Esophagus (tissue), 2 donors: ENCODE data around the gene PTPRT. TPM values are rescaled to one million over a fixed set of nuclear protein-coding genes. Genes with fewer than 3 reads are reported as not detected.
"Not testable (repeated sequence)": the region's sequence is repeated elsewhere in the genome, so short reads cannot be mapped to it uniquely, and the experiment has no call there.

Source experiments
- H3K27ac ChIP-seq, 2 donors: one replicate each; pipeline ENCODE4 v1.5.1; 2013; ENCODE audit warnings: low read depth in 2 of 2, mild to moderate bottlenecking in 2 of 2, inconsistent platforms in 1 of 2, low read length in 1 of 2, moderate library complexity in 1 of 2
- H3K27me3 ChIP-seq, 2 donors: one replicate each; pipeline ENCODE4 v1.6.1; 2013; ENCODE audit warnings: low read length in 2 of 2, control low read depth in 1 of 2, mild to moderate bottlenecking in 1 of 2; ENCODE audit not compliant: insufficient read depth in 2 of 2, control insufficient read depth in 1 of 2
- H3K36me3 ChIP-seq, 2 donors: one replicate each; pipeline ENCODE4 v1.6.1; 2013; ENCODE audit warnings: low read length in 1 of 2; ENCODE audit not compliant: control insufficient read depth in 2 of 2, insufficient read depth in 2 of 2
- H3K4me1 ChIP-seq, 2 donors: one replicate each; pipeline ENCODE4 v1.6.1; 2013; ENCODE audit warnings: low read length in 1 of 2; ENCODE audit not compliant: control insufficient read depth in 2 of 2, insufficient read depth in 2 of 2
- H3K4me3 ChIP-seq, 2 donors: one replicate each; pipeline ENCODE4 v1.5.1; 2013; ENCODE audit warnings: low read length in 2 of 2, mild to moderate bottlenecking in 2 of 2, low read depth in 1 of 2, moderate library complexity in 1 of 2
- H3K9me3 ChIP-seq, 2 donors: one replicate each; pipeline ENCODE4 v1.6.1; 2013; ENCODE audit warnings: mild to moderate bottlenecking in 2 of 2, low read depth in 1 of 2, low read length in 1 of 2, moderate library complexity in 1 of 2; ENCODE audit not compliant: control insufficient read depth in 2 of 2, insufficient read depth in 1 of 2
- WGBS, 2 donors: extraction: QIAGEN DNeasy Blood & Tissue Kit; methylation state at CpG; one replicate each; pipeline ENCODE4 v1.1.7; 2013; 5-methylcytosine and 5-hydroxymethylcytosine counted together
- polyA plus RNA-seq, 2 donors: library from polyadenylated mRNA; stranded (reverse); fragments of 200-250 nt; gene quantifications; one replicate each; pipeline ENCODE4 v1.2.3, GENCODE V29; 2013
- donor health status: healthy with polysubstance abuse.
- donor health status: Bipolar disorder and iron deficiency.

PTPRT gene
- polyA plus RNA-seq, 2 donors, result under 0.01 TPM

DNA sequence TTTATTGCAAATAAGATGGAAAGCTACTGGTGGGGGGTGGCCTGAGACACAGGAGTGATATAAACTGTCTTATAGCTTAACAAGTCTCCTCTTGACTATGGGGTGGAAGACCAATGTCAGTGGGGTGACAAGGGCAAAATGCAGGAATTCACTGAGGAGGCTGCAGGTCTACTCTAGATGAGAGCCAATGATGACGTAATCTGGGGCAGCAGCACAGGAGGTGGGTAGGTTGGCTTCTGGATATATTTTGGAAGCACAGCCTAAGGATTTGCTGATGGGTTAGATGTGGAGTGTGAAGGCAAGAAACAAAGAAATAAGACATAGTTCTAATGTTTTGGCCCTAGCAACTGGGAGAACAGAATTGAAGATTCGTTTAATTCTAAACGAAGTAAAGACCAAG, 253.2 kb downstream of the PTPRT start:
- Histone ChIP-seq H3K36me3 (no peaks in the 10 kb centered on the region), H3K4me1 (no peaks in the 10 kb centered on the region), H3K4me3 (no peak overlapping the region), H3K9me3 (peaks cover under 1 to 7% of the 10 kb centered on the region in 2 donors), H3K27me3 (no peaks in the 10 kb centered on the region), H3K27ac (no peak overlapping the region)
- WGBS, 2 donors, result 83 to 88% methylated on average over 3 of the region's 3 CpGs

DNA sequence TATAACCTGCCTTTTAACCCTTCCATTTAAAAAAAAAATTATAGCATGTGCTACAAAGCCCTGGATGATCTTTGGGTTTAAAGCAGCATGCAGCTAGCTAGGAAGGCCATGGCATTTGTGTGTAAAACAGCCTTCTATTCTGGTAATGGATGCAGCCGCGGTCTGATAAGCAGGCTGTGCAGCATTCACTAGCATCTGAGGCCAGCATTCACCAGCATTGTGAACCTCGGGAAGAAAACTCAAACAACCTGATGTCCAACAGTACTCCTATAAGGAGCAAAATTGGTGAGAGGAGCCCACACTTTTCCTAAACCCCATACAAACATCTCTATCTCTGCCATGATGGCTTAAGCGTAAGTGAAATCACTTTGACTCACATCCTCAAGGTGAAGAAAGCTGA, 265.5 kb downstream of the PTPRT start:
- WGBS, 2 donors, result 82 to 86% methylated on average over 4 of the region's 4 CpGs

DNA sequence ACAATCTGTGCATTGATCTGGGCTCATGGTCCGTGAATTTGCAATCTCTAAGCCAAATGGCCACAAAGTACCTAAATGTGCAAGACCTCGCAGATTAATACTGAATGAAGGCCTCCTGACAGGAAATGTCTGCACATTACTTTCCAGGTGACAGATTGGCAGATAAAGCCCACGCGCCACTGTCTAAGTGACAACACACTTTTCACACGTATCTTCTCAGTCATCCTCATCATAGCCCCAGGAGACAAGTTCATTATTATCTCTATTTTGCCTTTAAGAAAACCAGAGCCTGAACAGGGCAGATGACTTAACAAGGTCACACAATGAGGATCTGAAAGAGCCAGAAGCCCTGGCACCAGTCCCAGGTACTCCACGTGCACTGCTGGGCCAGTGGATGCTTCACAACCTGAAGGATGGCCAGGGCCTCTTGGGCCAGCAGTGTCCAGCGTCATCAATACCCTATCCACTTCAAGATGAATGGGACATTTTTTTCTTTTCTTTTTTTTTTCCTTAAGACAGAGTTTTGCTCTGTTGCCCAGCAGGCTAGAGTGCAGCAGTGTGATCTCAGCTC, 266.3 kb downstream of the PTPRT start:
- 70 to 77% methylated on average over 7 of the region's 7 CpGs for WGBS, 2 donors
- Histone ChIP-seq H3K9me3 (peaks cover 4 to 5% of the 10 kb centered on the region in 2 donors), H3K27ac (no peak overlapping the region)

More for the DNA sequence above, 265.5 kb downstream of the PTPRT start:
- Histone ChIP-seq H3K27ac (no peak overlapping the region), H3K9me3 (peaks cover 2 to 4% of the 10 kb centered on the region in 2 donors), H3K4me3 (no peak overlapping the region), H3K4me1 (no peaks in the 10 kb centered on the region), H3K36me3 (no peaks in the 10 kb centered on the region), H3K27me3 (no peaks in the 10 kb centered on the region)

DNA sequence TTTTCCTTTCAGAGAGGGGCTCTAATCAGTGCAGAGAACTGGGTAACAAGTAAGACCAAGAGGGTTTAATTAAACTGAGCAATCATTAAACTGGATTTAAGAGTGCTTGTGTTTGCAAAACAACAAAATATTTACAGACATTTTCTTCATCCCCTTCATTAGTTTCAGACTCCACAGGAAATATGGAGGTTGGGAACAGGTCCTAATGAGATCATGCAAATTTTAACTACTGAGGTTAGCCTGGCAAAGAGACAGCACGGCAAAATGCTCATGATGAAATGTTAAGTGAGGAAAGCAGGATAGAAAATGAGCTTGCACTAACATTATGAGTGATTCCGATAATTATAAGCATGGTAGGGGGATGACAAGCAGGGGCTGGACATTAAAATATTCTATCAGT, 268.9 kb downstream of the PTPRT start:
- 72 to 82% methylated on average over 2 of the region's 2 CpGs for WGBS, 2 donors
- Histone ChIP-seq H3K36me3 (no peaks in the 10 kb centered on the region), H3K9me3 (peaks cover 2 to 5% of the 10 kb centered on the region in 2 donors), H3K4me3 (no peak overlapping the region), H3K27ac (no peak overlapping the region), H3K4me1 (no peaks in the 10 kb centered on the region), H3K27me3 (no peaks in the 10 kb centered on the region)

More for the DNA sequence above, 266.3 kb downstream of the PTPRT start:
- no peaks in the 10 kb centered on the region for H3K36me3 ChIP-seq
- H3K4me1 ChIP-seq, result no peaks in the 10 kb centered on the region
- H3K4me3 ChIP-seq, result no peak overlapping the region
- H3K27me3 ChIP-seq, result no peaks in the 10 kb centered on the region

DNA sequence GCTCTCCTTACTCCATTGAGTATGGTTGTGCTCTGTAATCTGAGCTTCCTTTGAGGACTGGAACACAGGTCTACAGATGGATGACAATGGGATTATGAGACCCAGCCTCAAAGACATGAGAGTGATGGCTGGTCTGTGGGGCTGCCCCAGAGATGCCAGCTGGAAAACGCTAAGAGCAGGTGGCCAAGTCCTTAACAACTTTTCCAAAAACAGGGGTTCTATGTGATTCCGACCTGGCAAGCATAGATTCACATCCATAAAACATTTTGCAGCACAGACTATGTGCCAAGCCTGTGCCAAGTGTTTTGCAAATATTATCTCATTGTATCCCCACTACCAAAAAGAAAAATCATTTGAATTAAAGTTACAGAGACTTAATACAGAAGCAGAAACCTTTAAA, 270.4 kb downstream of the PTPRT start:
- Histone ChIP-seq H3K4me3 (no peak overlapping the region), H3K27me3 (no peaks in the 10 kb centered on the region), H3K9me3 (peaks cover 2 to 10% of the 10 kb centered on the region in 2 donors), H3K36me3 (no peaks in the 10 kb centered on the region), H3K4me1 (no peaks in the 10 kb centered on the region), H3K27ac (no peak overlapping the region)
- 66 to 83% methylated on average over 2 of the region's 2 CpGs for WGBS, 2 donors

DNA sequence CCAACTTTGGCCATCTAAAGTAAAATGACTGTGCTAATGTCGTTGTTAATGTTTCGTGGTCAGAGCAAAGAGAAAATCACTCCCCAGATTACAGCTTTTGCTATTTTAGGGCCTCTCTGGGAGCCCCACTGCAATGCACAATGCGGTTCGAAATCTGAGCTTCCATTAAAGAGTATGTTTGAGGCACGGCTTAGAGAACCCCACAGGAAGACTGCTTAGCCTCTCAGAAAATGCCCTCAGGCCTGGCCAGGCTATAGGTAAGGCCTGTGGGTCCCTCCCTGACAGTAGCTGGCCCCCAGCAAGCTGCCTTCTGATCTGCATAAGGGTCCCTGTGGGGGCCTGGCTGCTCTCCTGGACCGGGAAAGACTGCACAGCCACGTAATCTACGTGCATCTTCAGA, 274.6 kb downstream of the PTPRT start:
- Histone ChIP-seq H3K27ac (no peak overlapping the region), H3K9me3 (peaks cover 0 to 8% of the 10 kb centered on the region in 2 donors), H3K36me3 (no peaks in the 10 kb centered on the region), H3K4me1 (no peaks in the 10 kb centered on the region), H3K27me3 (no peaks in the 10 kb centered on the region), H3K4me3 (no peak overlapping the region)
- WGBS, 2 donors, result 79 to 83% methylated on average over 8 of the region's 8 CpGs

DNA sequence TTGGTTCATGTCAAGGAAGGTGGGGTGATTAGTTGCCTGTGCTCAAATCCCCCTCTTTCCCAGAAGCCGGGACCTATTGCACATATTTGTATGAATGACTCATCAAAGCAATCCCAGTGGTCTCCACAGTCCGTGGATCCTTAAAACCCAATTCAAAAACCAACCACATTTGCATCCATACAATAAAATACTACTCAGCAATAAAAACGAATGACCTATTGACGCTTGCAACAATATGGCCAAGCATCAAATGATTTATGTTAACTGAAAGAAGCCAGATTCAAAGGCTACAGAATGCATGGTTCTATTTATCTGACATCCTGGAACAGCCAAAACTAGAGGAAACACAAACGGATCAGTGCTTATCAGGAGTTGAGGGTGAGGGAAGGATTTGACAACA, 275.4 kb downstream of the PTPRT start:
- no peaks in the 10 kb centered on the region for H3K36me3 ChIP-seq
- H3K27me3 ChIP-seq, result no peaks in the 10 kb centered on the region
- H3K9me3 ChIP-seq, result peaks cover 0 to 8% of the 10 kb centered on the region in 2 donors
- H3K4me3 ChIP-seq, result no peak overlapping the region
- H3K4me1 ChIP-seq, result no peaks in the 10 kb centered on the region
- no peak overlapping the region for H3K27ac ChIP-seq
- WGBS, 2 donors, result 49 to 60% methylated on average over 5 of the region's 5 CpGs

GRCh38 chr20:42910808-42911207, 278.9 kb downstream of the PTPRT start:
- H3K27me3 ChIP-seq, H3K36me3 ChIP-seq, H3K27ac ChIP-seq, H3K4me1 ChIP-seq, H3K9me3 ChIP-seq, H3K4me3 ChIP-seq: not testable (repeated sequence)
- 41 to 45% methylated on average over 2 of the region's 2 CpGs for WGBS, 2 donors

DNA sequence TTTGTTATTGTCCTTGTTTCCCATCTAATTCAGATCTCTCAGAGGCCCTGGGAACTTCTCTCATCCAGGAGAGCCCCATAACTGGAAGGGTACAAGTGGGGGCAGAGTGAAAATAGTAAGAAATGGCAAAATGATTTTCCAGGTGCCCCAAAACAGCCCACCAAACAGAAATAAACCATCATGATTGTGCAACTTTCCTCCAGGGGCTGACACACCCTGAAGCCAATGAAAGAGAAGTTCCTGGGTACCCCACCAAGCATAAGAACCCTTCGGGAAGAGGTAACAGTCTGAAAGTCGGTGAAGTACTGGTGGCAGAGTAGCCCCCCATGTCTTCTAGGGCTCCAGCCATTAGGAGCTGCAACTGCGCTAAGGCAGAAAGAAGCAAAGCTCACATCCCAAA, 282.0 kb downstream of the PTPRT start:
- 92 to 95% methylated on average over 3 of the region's 3 CpGs for WGBS, 2 donors
- no peaks in the 10 kb centered on the region for H3K36me3 ChIP-seq
- H3K27ac ChIP-seq, result no peak overlapping the region

GRCh38 chr20:42906120-42906519, 283.6 kb downstream of the PTPRT start:
- Histone ChIP-seq H3K4me1 (no peaks in the 10 kb centered on the region), H3K27me3 (no peaks in the 10 kb centered on the region), H3K36me3 (no peaks in the 10 kb centered on the region), H3K9me3 (no peaks in the 10 kb centered on the region), H3K4me3 (no peak overlapping the region), H3K27ac (no peak overlapping the region)
- 73 to 77% methylated on average over 10 of the region's 10 CpGs for WGBS, 2 donors

More for the DNA sequence above, 282.0 kb downstream of the PTPRT start:
- Histone ChIP-seq H3K4me1 (no peaks in the 10 kb centered on the region), H3K4me3 (no peak overlapping the region), H3K27me3 (no peaks in the 10 kb centered on the region), H3K9me3 (no peaks in the 10 kb centered on the region)
